Ascending aorta (tissue), 2 donors: Measurements from ENCODE around the gene GTF3A. TPM values are rescaled to one million over a fixed set of nuclear protein-coding genes. Genes with fewer than 3 reads are reported as not detected.

ENCODE experiments used
- DNase-seq, 2 donors: peaks; one replicate each; pipeline ENCODE4 v3.0.0-alpha.2; 2019; ENCODE audit warnings: low spot score in 2 of 2
- H3K27ac ChIP-seq, 2 donors: fragments of 200-600 bp; sonication (generic); one replicate each; pipeline ENCODE4 v1.5.1; 2016 to 2017; ENCODE audit warnings: mild to moderate bottlenecking in 1 of 2
- H3K27me3 ChIP-seq: fragments of 200-600 bp; sonication (generic); one replicate; pipeline ENCODE4 v1.5.1; 2017
- H3K36me3 ChIP-seq, 2 donors: fragments of 200-600 bp; sonication (generic); one replicate each; pipeline ENCODE4 v1.5.1; 2016
- H3K4me1 ChIP-seq, 2 donors: fragments of 200-600 bp; sonication (generic); one replicate each; pipeline ENCODE4 v1.5.1; 2016 to 2017; ENCODE audit warnings: mild to moderate bottlenecking in 1 of 2
- H3K4me3 ChIP-seq, 2 donors: fragments of 200-600 bp; sonication (generic); one replicate each; pipeline ENCODE4 v1.5.1; 2016 to 2017; ENCODE audit warnings: mild to moderate bottlenecking in 1 of 2
- H3K9me3 ChIP-seq, 2 donors: fragments of 200-600 bp; sonication (generic); one replicate each; pipeline ENCODE4 v1.5.1; 2016
- intact Hi-C: fragments of 100-400 bp; cut with DNase I; formaldehyde crosslinking; loops from one replicate; pipeline ENCODE4 v1.15.1; 2023
- total RNA-seq: library from RNA; depleted of rRNA; stranded (reverse); fragments of >200 nt; gene quantifications from one replicate; pipeline ENCODE4 v1.1.0, GENCODE V29; 2016
- TF ChIP-seq, protein P1 (sequence below), 3 experiments: fragments of 200-600 bp in 2 of 3; fragments of 450-650 bp in 1 of 3; sonication (generic) in 2 of 3; IDR thresholded peaks; one replicate each; pipeline ENCODE4 v1.5.1; 2016 to 2019; ENCODE audit warnings: antibody characterized with exemption in 3 of 3, mild to moderate bottlenecking in 1 of 3, moderate library complexity in 1 of 3

Gene GTF3A
- total RNA-seq, 1 donor from 2014 or later: 197 TPM

GRCh38 chr13:27419328-27419727, 5.1 kb upstream of the GTF3A start:
- no peak for DNase-seq
- H3K27me3 ChIP-seq: no peaks in the 10 kb centered on the region
- H3K4me1 ChIP-seq: peaks cover 0 to 4% of the 10 kb centered on the region in 2 donors
- no peaks in the 10 kb centered on the region for H3K9me3 ChIP-seq
- no peaks in the 10 kb centered on the region for H3K36me3 ChIP-seq
- H3K27ac ChIP-seq: no peak overlapping the region
- TF ChIP-seq, protein P1, sequence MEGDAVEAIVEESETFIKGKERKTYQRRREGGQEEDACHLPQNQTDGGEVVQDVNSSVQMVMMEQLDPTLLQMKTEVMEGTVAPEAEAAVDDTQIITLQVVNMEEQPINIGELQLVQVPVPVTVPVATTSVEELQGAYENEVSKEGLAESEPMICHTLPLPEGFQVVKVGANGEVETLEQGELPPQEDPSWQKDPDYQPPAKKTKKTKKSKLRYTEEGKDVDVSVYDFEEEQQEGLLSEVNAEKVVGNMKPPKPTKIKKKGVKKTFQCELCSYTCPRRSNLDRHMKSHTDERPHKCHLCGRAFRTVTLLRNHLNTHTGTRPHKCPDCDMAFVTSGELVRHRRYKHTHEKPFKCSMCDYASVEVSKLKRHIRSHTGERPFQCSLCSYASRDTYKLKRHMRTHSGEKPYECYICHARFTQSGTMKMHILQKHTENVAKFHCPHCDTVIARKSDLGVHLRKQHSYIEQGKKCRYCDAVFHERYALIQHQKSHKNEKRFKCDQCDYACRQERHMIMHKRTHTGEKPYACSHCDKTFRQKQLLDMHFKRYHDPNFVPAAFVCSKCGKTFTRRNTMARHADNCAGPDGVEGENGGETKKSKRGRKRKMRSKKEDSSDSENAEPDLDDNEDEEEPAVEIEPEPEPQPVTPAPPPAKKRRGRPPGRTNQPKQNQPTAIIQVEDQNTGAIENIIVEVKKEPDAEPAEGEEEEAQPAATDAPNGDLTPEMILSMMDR (IDR thresholded peaks at IDR 0.05): no peak
- no peak overlapping the region for H3K4me3 ChIP-seq
- intact Hi-C loops: no loop called here

- no peaks in the 10 kb centered on the region for H3K36me3 ChIP-seq
- H3K9me3 ChIP-seq: no peaks in the 10 kb centered on the region
- H3K4me1 ChIP-seq: peaks cover 9 to 16% of the 10 kb centered on the region in 2 donors
- H3K27ac ChIP-seq: no peak overlapping the region
- intact Hi-C loops: no loop called here
- no peak for DNase-seq
- no peak overlapping the region for H3K4me3 ChIP-seq
- no peaks in the 10 kb centered on the region for H3K27me3 ChIP-seq
- TF ChIP-seq, protein P1 (IDR thresholded peaks at IDR 0.05): no peak
These were observed 3.1 kb upstream of the GTF3A start for GRCh38 chr13:27421101-27421871.

DNA sequence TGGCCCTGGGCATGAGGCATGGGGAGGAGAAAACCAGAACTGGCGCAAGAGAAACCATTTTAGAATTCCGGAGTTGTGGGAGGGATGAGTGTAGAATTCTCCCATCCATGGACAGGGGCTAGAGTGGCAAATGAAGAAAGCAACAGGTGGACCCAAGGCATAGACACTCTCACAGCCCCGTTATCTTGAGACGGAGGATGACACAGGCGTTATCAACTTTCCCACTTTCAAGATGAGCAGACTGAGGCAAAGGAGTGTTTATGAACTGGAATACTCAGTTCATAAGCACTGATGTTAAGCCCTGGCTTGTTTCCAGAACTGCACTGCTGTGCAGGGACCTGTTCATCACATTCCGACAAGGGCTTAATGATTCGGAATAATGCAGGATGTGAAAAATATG, 1.1 kb upstream of the GTF3A start:
- H3K36me3 ChIP-seq: peaks cover 0 to 4% of the 10 kb centered on the region in 2 donors
- TF ChIP-seq, protein P1 (IDR thresholded peaks at IDR 0.05): no peak
- H3K27me3 ChIP-seq: no peaks in the 10 kb centered on the region
- intact Hi-C loops: no loop called here
- no peak overlapping the region for H3K27ac ChIP-seq
- DNase-seq: no peak
- peak overlapping the region in 1 of 2 donors; percentile 94 for H3K4me3 ChIP-seq
- peaks cover 9 to 22% of the 10 kb centered on the region in 2 donors for H3K4me1 ChIP-seq
- H3K9me3 ChIP-seq: no peaks in the 10 kb centered on the region

DNA sequence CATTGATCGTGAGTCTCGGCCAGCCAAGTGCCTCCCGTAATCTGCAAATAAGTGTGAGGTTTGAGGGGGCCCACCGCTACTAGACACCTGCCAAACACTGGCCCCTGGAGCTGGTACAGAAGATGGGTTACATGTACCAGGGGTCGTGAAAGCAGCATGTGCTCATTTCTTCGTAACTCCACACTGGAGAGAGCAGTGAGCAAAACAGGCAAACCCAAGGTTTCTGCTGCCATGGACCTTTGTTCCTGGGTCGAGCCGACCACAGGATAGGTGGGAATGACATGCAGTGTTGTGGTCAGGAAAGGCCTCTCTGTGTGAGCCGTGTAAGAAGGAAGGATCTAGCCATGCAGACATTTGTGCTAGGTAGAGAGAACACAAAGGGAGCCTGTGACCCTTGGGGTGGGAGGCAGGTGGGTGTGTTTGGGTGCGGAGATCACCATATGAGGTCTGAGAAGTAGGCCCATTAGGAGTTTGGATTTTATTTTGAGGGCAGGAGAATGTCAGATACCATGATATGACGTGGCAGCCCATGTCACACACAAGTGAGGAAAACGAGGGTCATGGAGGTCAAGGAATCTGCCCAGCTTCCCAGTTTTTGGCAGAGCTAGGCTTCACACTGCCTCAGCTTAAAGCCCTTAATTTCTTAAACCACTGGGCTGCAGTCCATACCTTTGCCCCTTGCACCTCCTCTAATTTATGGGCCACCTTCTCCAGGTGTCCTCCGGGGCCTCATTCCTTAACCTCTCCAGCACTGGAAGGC, 919 bp downstream of the GTF3A start:
- intact Hi-C loops: loop anchor here (2.0 to 5.0 kb wide), 4 partner anchors 51 to 441 kb away; partner anchors contain the start of genes RASL11A and USP12
- peak overlapping the region; percentile 82 to 94 for H3K4me3 ChIP-seq
- TF ChIP-seq, protein P1 (IDR thresholded peaks at IDR 0.05): no peak

GRCh38 chr13:27425918-27426630, 1.7 kb downstream of the GTF3A start:
- H3K27ac ChIP-seq: peak overlapping the region; percentile 84 to 87
- no peaks in the 10 kb centered on the region for H3K9me3 ChIP-seq
- peak overlapping the region; percentile 82 to 94 for H3K4me3 ChIP-seq
- intact Hi-C loops: loop anchor here (1.0 to 5.0 kb wide), 5 partner anchors 23 to 441 kb away; partner anchors contain the start of genes RASL11A and USP12
- peaks cover 9 to 22% of the 10 kb centered on the region in 2 donors for H3K4me1 ChIP-seq
- peaks cover 17 to 25% of the 10 kb centered on the region in 2 donors for H3K36me3 ChIP-seq
- peak; percentile 70 to 89 for DNase-seq
- TF ChIP-seq, protein P1 (IDR thresholded peaks at IDR 0.05): peak in 2 of 3 experiments; percentile 18 to 30
- H3K27me3 ChIP-seq: no peaks in the 10 kb centered on the region

More for the DNA sequence above, 919 bp downstream of the GTF3A start:
- Histone ChIP-seq H3K27ac (peak overlapping the region; percentile 84 to 87), H3K27me3 (no peaks in the 10 kb centered on the region), H3K36me3 (peaks cover 10 to 18% of the 10 kb centered on the region in 2 donors), H3K9me3 (no peaks in the 10 kb centered on the region), H3K4me1 (peaks cover 9 to 22% of the 10 kb centered on the region in 2 donors)
- DNase-seq: no peak
